GM23338 (cell line): Measurements from ENCODE around the gene UBQLN2. TPM values are rescaled to one million over a fixed set of nuclear protein-coding genes. Genes with fewer than 3 reads are reported as not detected.

Experiments used
- ATAC-seq: fragments of 200-7000 bp; cut with Tn5 transposase; 3 replicates; pipeline ENCODE4 v1.9.1; 2020
- DNase-seq: peaks from one replicate; pipeline ENCODE4 v3.0.0-alpha.2; 2015; ENCODE audit warnings: low spot score
- H2AFZ ChIP-seq: fragments of 200-600 bp; sonication (generic); 2 replicates; pipeline ENCODE4 v1.8.0; 2016; ENCODE audit warnings: antibody characterized with exemption, mild to moderate bottlenecking, moderate library complexity
- H3F3A ChIP-seq: fragments of 200-600 bp; sonication (generic); replicated peaks from 2 replicates; pipeline ENCODE4 v1.8.0; 2017; ENCODE audit warnings: antibody characterized with exemption, mixed run types, low read depth
- H3K27ac ChIP-seq: fragments of 200-600 bp; sonication (generic); 2 replicates; pipeline ENCODE4 v1.6.1; 2016; ENCODE audit warnings: low read depth
- H3K27me3 ChIP-seq: fragments of 200-600 bp; sonication (generic); 2 replicates; pipeline ENCODE4 v1.8.0; 2016; ENCODE audit warnings: mild to moderate bottlenecking, mixed run types, moderate library complexity; ENCODE audit not compliant: insufficient read depth
- H3K36me3 ChIP-seq: fragments of 200-600 bp; sonication (generic); 2 replicates; pipeline ENCODE4 v1.8.0; 2016; ENCODE audit warnings: mild to moderate bottlenecking; ENCODE audit not compliant: insufficient read depth
- H3K4me1 ChIP-seq: fragments of 200-600 bp; sonication (generic); 2 replicates; pipeline ENCODE4 v1.8.0; 2016; ENCODE audit warnings: mild to moderate bottlenecking, moderate library complexity; ENCODE audit not compliant: insufficient read depth
- H3K4me2 ChIP-seq: fragments of 200-600 bp; sonication (generic); 2 replicates; pipeline ENCODE4 v1.7.1; 2017; ENCODE audit warnings: mixed run types
- H3K4me3 ChIP-seq: fragments of 200-600 bp; sonication (generic); 2 replicates; pipeline ENCODE4 v1.6.1; 2016; ENCODE audit warnings: mixed run types
- H3K79me2 ChIP-seq: fragments of 200-600 bp; sonication (generic); replicated peaks from 2 replicates; pipeline ENCODE4 v1.8.0; 2017; ENCODE audit warnings: mild to moderate bottlenecking; ENCODE audit not compliant: insufficient read depth
- H3K9me2 ChIP-seq: fragments of 200-600 bp; sonication (generic); 2 replicates; pipeline ENCODE4 v1.8.0; 2017; ENCODE audit not compliant: insufficient read depth
- H4K20me1 ChIP-seq: fragments of 200-600 bp; sonication (generic); replicated peaks from 2 replicates; pipeline ENCODE4 v1.8.0; 2017; ENCODE audit warnings: mild to moderate bottlenecking; ENCODE audit not compliant: insufficient read depth
- H3K27ac Mint-ChIP-seq: 2 replicates; pipeline ENCODE4 v1.8.0; 2020; ENCODE audit warnings: inconsistent platforms, mild to moderate bottlenecking, moderate library complexity, mixed read lengths
- H3K27me3 Mint-ChIP-seq: 3 replicates; pipeline ENCODE4 v1.8.0; 2022; ENCODE audit warnings: low read depth, mild to moderate bottlenecking, moderate library complexity, mixed read lengths, inconsistent platforms; ENCODE audit not compliant: insufficient read depth, poor library complexity
- H3K36me3 Mint-ChIP-seq: 3 replicates; pipeline ENCODE4 v1.8.0; 2021; ENCODE audit warnings: low read depth, mild to moderate bottlenecking, inconsistent platforms, moderate library complexity, mixed read lengths
- H3K4me1 Mint-ChIP-seq: 3 replicates; pipeline ENCODE4 v1.8.0; 2020; ENCODE audit warnings: mild to moderate bottlenecking, inconsistent platforms, mixed read lengths
- H3K4me3 Mint-ChIP-seq: 3 replicates; pipeline ENCODE4 v1.8.0; 2021; ENCODE audit warnings: moderate library complexity, mild to moderate bottlenecking, inconsistent platforms, mixed read lengths
- H3K9me3 Mint-ChIP-seq: 3 replicates; pipeline ENCODE4 v1.8.0; 2020; ENCODE audit warnings: moderate library complexity, mild to moderate bottlenecking, inconsistent platforms, mixed read lengths
- ZNF331 ChIP-seq: fragments of 250-450 bp; sonication (Bioruptor Pico); IDR thresholded peaks from 2 replicates; pipeline ENCODE4 v1.5.0; 2020; ENCODE audit warnings: low read depth, mild to moderate bottlenecking, moderate library complexity
- polyA plus RNA-seq: library from polyadenylated mRNA; unstranded; fragments of >200 nt; fragmentation: Nextera tagmentation; extraction: Ambion mirVana; gene quantifications from 2 replicates; pipeline ENCODE4 v1.2.1, GENCODE V29; 2016
- total RNA-seq: library from RNA; depleted of rRNA; stranded (reverse); fragments of >200 nt; shearing (Covaris generic); gene quantifications from 2 replicates; pipeline ENCODE4 v1.2.3, GENCODE V29; 2014; rRNA removed

The UBQLN2 gene
- total and polyA plus RNA-seq, 2 experiments from 2014 or later: 21.8 to 35.7 TPM

- Histone ChIP-seq H3K27ac (no peak overlapping the region), H4K20me1 (no peaks in the 10 kb centered on the region), H3K27me3 (no peaks in the 10 kb centered on the region), H3K4me1 (peaks cover 15% of the 10 kb centered on the region), H2AFZ (no peak overlapping the region), H3K4me2 (no peak overlapping the region), H3K79me2 (no peaks in the 10 kb centered on the region), H3K9me2 (no peaks in the 10 kb centered on the region), H3K4me3 (no peak overlapping the region), H3F3A (no peaks in the 10 kb centered on the region), H3K36me3 (no peaks in the 10 kb centered on the region)
- Mint-ChIP-seq H3K4me1 (peaks cover 11% of the 10 kb centered on the region; the same call in 2 of the 3 replicates), H3K9me3 (peaks cover 16% of the 10 kb centered on the region), H3K27ac (no peak overlapping the region), H3K36me3 (peaks cover 13% of the 10 kb centered on the region; the same call in 2 of the 3 replicates), H3K4me3 (no peak overlapping the region), H3K27me3 (peaks cover 1% of the 10 kb centered on the region)
- no peak for ATAC-seq
- no peak for TF ChIP-seq ZNF331 (CRISPR knock-in tag)
- DNase-seq: no peak
These were observed 51.9 kb downstream of the UBQLN2 start for GRCh38 chrX:56615282-56615681.

Other genes starting within 250 kb of the UBQLN2 start
- 9.6 and 16.9 TPM in 2 replicates for gene NBDY, start 165.6 kb downstream of the UBQLN2 start, total RNA-seq
- 197 and 206 TPM in 2 replicates for gene NBDY, start 165.6 kb downstream of the UBQLN2 start, polyA plus RNA-seq